Activated gamma-delta T cell treated with anti-CD3 and anti-CD28 coated beads, Interleukin-2, amount 50 U/mL, for 16 hours (primary cell): ENCODE results near the gene C17orf100.

ENCODE experiments used
- DNase-seq: peaks from one replicate; pipeline ENCODE4 v3.0.0-alpha.2; 2020; ENCODE audit warnings: low read depth

The C17orf100 gene

DNA sequence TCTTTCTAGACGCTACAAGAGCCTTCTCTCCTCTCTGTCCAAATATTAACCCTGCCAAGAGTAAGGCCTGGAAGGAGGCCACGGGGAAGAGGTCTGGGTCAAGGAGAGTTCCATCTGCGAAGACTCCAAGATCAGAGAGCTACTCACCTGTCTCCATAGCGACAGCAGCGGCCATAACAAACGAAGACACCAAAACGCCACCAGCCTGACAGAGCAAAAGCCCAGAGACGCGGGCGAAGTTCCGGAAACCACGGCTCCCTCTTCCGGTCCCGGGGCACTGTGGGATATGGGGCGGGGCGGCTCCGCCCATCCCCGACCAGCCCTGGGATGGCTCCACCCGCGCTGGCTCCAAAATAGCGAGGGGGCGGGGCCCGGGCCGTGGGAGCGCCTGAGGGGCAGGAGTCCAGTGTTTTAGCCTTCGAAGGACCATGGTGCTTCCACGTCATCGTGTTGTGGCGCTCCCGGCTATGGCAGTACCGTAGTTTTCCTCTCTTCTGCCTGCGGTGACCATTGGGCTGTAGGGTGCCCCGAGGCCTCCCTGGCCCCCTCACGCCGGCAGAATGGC, at the start of gene C17orf100, which contains the start of gene MED31:
C17orf100 (plus strand) TSS at position 409 of the 565 bp plus-strand sequence; CDS start at position 561, 152 bp downstream.
MED31 (minus strand) TSS at position 252 of the 565 bp plus-strand sequence; CDS start at position 175, 77 bp downstream.
- peak; percentile 89 for DNase-seq

DNA sequence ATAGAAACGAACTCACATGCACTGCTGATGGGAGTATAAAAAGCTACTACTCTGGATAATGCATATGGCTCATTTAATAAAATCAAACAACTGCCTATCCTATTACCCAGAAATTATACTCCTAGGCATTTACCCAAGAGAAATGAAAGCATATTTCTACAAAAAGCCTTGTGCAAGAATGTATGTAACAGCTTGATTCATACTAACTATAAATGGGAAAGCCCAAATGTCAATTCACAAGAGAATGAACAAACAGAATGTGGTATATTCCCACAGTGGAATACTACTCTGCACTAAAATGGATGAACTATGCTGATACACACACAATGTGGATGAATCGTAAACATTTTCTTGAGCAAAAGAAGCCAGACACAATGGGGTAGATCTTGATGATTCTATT, 49.4 kb upstream of the C17orf100 start:
- no peak for DNase-seq

- no peak for DNase-seq
Observed at GRCh38 chr17:6603744-6604325, 47.7 kb upstream of the C17orf100 start.

- no peak for DNase-seq
Observed at GRCh38 chr17:6605142-6605541, 46.4 kb upstream of the C17orf100 start.

DNA sequence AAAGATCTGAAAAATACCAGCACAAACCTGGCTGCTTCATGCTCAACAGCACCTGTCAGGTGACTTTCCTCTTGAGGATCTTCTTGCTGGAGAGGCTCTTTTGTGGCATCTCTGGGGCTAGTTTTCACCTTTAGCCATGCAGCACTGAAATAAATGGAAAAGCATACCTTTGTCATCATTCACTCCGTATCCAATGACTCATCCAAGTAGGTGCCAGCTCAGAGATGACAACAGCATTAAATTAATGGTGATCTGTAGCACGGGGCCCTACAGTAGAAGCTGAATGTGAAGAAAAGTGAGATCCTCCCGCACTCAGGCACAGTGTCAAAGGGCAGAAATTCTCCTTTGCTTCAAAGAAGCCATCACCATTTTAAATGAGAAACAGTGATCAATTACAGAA, 43.2 kb upstream of the C17orf100 start:
- DNase-seq: no peak

DNA sequence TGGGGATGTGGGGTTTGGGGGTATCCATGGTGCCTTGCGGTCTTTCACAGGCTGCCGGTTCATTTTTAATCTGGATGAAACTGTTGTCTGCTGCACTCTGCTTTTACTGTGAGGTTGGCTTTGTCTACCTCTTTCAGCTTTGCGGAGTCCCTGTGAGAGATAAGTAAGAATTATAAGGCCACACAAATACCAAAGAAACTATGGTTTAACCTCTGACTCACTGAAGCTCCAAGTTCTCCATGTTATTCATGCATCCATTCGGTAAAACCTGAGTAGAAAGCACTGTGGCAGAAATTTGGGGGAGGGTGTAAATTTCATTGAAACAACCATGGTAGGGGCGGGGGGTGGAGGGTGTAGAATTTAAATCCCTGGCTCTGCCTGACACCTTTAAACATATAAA, 41.6 kb upstream of the C17orf100 start:
- no peak for DNase-seq

DNA sequence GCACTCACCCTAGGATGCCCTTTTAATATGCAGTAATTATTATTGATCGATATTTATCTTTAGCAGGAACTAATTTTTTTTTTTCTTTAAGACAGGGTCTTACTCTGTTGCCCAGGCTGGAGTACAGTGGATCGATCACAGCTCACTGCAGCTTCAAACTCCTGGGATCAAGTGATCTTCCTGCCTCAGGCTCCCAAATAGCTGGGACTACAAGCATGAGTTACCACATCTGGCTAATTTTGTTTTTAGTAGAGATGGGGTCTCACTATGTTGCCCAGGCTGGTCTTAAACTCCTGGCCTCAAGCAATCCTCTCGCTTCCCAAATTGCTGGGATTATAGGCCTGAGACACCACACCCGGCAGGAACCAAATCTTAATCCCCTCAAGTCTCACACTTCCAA, 40.3 kb upstream of the C17orf100 start:
- no peak for DNase-seq

DNA sequence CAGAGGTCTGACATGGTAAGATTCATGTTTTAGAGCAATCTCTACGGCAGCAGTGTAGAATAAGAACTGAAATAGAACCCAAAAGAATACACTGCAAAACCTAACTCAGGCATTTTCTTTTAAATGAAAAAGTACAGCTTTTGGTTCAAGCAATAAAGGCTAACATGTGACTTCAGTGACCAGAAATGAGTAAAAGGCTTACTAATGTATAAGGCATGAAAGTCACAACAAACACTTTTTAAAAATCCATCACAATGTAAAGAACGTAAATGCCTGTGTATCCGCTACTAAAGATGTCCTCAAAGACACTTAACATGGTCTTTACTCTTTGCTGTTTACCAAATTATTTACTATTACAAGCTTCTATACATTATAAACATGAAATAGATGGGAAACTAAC, 27.6 kb upstream of the C17orf100 start:
- DNase-seq: no peak

DNA sequence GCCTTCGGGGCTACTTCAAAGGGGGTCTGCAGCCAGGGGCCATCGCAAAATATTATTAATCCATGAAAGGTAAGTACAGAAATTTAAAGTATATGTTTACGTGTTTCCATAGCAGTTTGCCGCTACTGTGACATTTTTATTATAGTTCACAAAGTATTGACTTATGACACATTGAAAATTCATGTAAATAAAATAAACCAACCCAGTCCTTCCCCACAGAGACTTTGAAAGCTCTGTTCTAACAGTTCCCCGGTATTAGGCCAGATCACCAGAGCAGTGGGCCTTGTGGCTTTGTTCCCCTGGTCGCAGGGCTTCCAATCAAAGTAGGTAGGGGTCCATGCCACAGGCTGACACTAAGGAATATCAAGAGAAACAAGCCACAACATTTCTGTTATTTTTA, 24.9 kb upstream of the C17orf100 start:
- DNase-seq: no peak

DNA sequence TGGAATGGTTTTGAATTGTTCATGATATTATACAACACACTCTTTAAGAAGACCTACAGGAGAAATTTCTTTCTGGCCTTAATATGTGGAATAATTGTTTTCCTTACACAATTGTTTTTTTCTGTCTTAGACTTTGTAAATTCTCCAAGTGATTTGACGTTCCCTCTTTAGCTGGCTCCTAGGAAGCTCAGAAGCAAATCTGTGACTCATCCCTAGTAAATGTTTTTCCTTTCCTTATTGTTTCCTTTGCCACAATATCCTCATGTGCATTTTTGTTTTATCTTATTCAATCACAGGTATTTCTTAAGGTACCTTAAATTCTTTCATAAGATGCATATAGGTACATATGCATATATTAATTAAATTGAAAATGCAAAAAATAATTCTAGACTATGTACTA, 24.5 kb upstream of the C17orf100 start:
- no peak for DNase-seq

DNA sequence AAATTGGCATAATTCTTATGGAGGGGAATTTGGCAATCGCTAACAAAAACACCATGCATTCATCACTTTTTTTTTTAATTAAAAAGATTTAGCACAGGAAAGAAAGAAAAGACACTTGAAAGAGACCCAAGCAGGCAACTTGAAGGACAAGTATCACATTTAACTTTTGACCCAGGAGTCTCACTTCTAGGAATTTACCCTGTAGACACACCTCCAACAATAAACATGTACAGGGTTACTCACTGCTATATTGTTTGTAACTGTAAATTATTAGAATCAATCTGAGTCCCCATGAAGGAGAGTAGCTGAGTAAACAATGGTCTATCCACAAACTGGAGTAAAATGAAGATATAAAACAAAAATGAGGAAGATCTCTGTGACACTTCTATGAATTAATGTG, 21.2 kb upstream of the C17orf100 start:
- DNase-seq: no peak

- no peak for DNase-seq
Observed at GRCh38 chr17:6632530-6632929, 19.0 kb upstream of the C17orf100 start.

- no peak for DNase-seq
Observed at GRCh38 chr17:6633263-6633662, 18.3 kb upstream of the C17orf100 start.

DNA sequence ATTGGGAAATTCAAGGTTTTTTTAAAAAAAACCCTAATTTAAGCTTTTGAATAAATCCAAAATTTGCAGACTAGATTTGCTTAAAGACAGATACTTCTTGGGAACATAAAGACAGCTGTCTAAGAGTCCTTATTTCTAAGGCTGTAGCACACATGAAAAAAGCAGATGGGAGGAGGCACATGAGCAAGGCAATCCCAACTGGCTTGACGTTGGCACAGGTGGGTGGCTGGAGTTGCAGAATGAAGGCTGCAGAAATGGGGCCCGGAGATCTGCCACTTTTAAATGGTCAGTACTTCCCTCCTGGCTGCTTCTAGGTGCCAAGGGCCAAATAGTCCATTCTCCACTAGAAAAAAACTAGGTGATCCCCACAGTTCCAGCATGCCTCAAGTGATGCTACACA, 15.5 kb upstream of the C17orf100 start:
- DNase-seq: no peak

- no peak for DNase-seq
Observed at GRCh38 chr17:6636616-6637457, 14.7 kb upstream of the C17orf100 start.

DNA sequence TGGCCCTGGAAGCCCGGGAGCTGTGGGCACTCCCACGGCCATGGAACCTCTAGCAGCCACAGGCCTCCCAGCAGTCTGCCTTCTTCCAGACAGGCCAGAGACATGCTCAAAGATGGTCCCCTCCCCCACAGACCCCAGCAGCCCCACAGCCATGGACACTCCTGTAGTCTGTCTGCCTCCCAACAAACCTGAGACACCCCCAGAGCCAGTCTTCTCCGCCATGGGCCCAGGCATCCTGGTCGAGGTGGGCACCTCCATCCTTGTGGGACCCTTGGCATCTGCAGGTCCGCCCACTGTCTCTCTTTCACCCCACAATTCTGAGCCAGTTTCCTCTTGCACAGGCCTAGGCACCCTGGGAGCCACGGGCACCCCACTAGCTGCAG, 14.1 kb upstream of the C17orf100 start:
- no peak for DNase-seq

DNA sequence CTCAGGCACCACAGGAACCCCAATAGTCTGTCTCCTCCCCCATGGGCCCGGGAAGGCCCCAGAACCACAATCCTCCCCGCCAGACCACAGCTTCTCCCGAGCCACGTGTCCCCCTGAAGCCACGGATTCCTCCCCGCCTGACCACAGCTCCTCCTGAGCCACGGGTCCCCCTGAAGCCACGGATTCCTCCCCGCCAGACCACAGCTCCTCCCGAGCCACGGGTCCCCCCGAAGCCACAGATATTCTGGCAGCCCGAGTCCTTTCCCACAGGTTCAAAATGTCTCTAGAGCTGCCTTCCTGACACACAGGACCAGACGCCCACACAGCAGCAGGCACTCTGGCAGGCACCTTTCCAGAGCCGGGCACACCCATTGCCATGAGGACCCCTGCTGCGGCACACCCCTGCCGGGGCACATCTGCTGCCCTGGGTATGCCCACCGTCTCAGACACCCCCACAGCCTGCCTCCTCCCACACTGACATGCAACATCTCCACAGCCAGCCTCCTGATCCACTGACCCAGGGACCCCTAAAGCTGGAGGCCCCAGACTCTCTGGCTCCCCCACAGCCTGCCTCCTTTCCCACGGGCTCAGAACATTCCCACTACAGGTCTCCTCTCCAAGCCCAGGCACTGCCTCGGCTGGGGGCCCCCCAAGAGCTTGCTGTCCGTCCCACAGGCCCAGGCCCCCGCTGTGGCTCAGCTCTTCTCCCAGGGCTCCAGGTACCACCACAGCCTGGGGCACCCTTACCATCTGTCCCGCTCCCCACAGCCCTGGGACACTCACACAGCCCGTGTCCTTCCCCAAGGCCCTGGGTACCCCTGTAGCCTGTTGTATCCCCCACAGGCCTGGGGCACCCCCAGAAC, 13.3 kb upstream of the C17orf100 start:
- no peak for DNase-seq

GRCh38 chr17:6639014-6639585, 12.5 kb upstream of the C17orf100 start:
- DNase-seq: no peak

DNA sequence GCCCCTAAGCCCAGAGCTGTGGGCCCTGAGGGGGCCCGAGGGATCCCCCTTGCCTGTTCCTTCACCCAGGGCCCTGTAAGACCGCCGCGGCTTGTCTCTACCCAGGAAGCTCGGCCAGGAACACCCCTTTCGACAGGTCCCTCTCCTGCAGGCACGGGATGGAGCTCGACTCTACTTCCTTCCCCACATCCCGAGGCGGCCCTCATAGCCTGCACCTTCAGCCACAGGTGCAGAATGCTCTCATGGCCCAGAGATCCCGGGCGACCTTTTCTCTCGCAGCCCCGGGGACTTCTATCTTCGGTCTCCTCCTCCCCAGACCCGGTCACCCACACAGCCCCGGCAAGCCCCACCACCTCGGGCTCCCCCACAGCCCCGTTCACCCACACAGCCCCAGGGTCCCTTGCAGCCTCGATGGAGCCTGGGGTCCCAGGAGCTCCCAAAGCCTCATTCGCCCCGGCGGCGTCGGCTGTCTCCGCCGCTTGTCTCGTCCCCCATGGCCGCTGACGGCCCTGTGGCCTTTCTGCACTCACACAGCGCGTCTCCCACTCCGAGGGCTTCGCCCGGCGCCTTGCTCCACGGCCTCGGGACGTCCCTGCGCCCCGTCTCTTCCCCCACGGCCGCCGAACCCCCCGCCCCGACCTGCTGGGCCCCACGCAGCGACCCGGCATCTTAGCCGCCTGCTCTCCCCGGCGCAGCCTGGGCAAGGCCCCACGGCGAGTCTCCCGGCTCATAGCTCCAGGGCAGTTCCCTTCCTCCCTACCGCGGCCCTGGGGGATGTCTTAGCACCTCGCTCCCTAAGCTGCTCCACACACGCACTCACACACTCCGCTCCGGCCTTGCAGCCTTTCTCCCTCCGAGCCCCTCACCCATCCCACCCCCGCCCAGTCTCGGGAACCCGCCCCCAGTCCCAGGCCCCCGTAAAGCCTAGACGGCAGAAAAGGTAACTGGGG, 11.7 kb upstream of the C17orf100 start:
- DNase-seq: no peak

GRCh38 chr17:6640536-6641246, 10.9 kb upstream of the C17orf100 start, which contains the start of the genes KIAA0753 and TXNDC17:
Gene KIAA0753 (minus strand): TSS chr17:6640711. CDS start chr17:6635103, 5,608 bp downstream.
Gene TXNDC17 (plus strand): TSS chr17:6641060. CDS start chr17:6641083, 23 bp downstream.
- peak; percentile 88 for DNase-seq
